Brain pericyte (primary cell): ENCODE results near the gene RPP25L.
"Not testable (repeated sequence)": the region's sequence is repeated elsewhere in the genome, so short reads cannot be mapped to it uniquely, and the experiment has no call there.

Source experiments
- DNase-seq: peaks from one replicate; pipeline ENCODE4 v3.0.0-alpha.2; 2012; ENCODE audit warnings: low read depth, low spot score

The RPP25L gene

GRCh38 chr9:34611811-34612787 lies at the start of gene RPP25L:
TSS of gene RPP25L (minus strand) at chr9:34612097. CDS start at chr9:34611296, 801 bp downstream.
- DNase-seq = peak; percentile 26

- no peak for DNase-seq
Observed at GRCh38 chr9:34659592-34660253, 47.8 kb upstream of the RPP25L start.

GRCh38 chr9:34658461-34658860 lies 46.6 kb upstream of the RPP25L start:
- no peak for DNase-seq

- DNase-seq = no peak
Observed at GRCh38 chr9:34656992-34657391, 45.1 kb upstream of the RPP25L start.

GRCh38 chr9:34655394-34655793 lies 43.5 kb upstream of the RPP25L start:
- DNase-seq = no peak

- DNase-seq = no peak
Observed at GRCh38 chr9:34654323-34655051, 42.6 kb upstream of the RPP25L start.

GRCh38 chr9:34653151-34654072 lies 41.5 kb upstream of the RPP25L start:
- no peak for DNase-seq

- no peak for DNase-seq
Observed at GRCh38 chr9:34652602-34653000, 40.7 kb upstream of the RPP25L start.

GRCh38 chr9:34651876-34652601 lies 40.1 kb upstream of the RPP25L start, which contains the start of gene IL11RA:
TSS of gene IL11RA (plus strand) at chr9:34652185. CDS start at chr9:34655218, 3,033 bp downstream.
- no peak for DNase-seq

GRCh38 chr9:34651321-34651720 lies 39.4 kb upstream of the RPP25L start:
- DNase-seq = no peak

GRCh38 chr9:34650816-34651215 lies 38.9 kb upstream of the RPP25L start:
- DNase-seq = no peak

- DNase-seq = no peak
Observed at GRCh38 chr9:34648673-34649072, 36.8 kb upstream of the RPP25L start.

GRCh38 chr9:34647651-34648050 lies 35.8 kb upstream of the RPP25L start:
- no peak for DNase-seq

- no peak for DNase-seq
Observed at GRCh38 chr9:34647084-34647403, 35.1 kb upstream of the RPP25L start.

- DNase-seq = no peak
Observed at GRCh38 chr9:34646211-34647083, 34.5 kb upstream of the RPP25L start, which contains the start of gene GALT. TSS of gene GALT (plus strand) at chr9:34646675. CDS start at chr9:34646705, 30 bp downstream.

- no peak for DNase-seq
Observed at GRCh38 chr9:34644766-34645314, 32.9 kb upstream of the RPP25L start.

- no peak for DNase-seq
Observed at GRCh38 chr9:34642679-34643078, 30.8 kb upstream of the RPP25L start.

- DNase-seq = not testable (repeated sequence)
Observed at GRCh38 chr9:34639322-34639721, 27.4 kb upstream of the RPP25L start.

- no peak for DNase-seq
Observed at GRCh38 chr9:34638138-34638445, 26.2 kb upstream of the RPP25L start.
